Endothelial cell of umbilical vein (primary cell): ENCODE results near the gene NR2F2. TPM values are rescaled to one million over a fixed set of nuclear protein-coding genes. Genes with fewer than 3 reads are reported as not detected.
A peak's percentile ranks its signal among the peaks of the same experiment; 100 is the strongest.

ENCODE experiments used
- BruUV-seq: library from RNA; stranded (reverse); fragments of 400-500 nt; replicated peaks from 2 replicates; lab custom pipeline; 2021; lab: Mats Ljungman, UMichigan
- CTCF ChIA-PET: fragments of 300-600, 350-600 bp; sonication (Branson Sonifier 250); formaldehyde crosslinking; loops from one replicate; lab custom pipeline; 2021; ENCODE audit warnings: antibody characterized with exemption, inconsistent platforms; lab: Charles Lee
- POLR2A ChIA-PET: fragments of 300-600, 350-600 bp; sonication (Branson Sonifier 250); formaldehyde crosslinking; loops from one replicate; lab custom pipeline; 2021; ENCODE audit warnings: antibody characterized with exemption, inconsistent platforms; lab: Charles Lee
- DNase-seq: peaks from one replicate; pipeline ENCODE4 v3.0.0-alpha.2; 2011; ENCODE audit warnings: low read depth, low spot score
- FAIRE-seq: peaks from 2 replicates; lab custom pipeline; 2011; peaks lifted over from hg19 to GRCh38; lab: Jason Lieb, UNC
- H2AFZ ChIP-seq: 2 replicates; pipeline ENCODE4 v1.6.0; 2012; ENCODE audit warnings: low read depth, low read length, control low read depth, inconsistent platforms
- H3K27ac ChIP-seq: 2 replicates; pipeline ENCODE4 v1.5.1; 2011; ENCODE audit warnings: low read depth, mild to moderate bottlenecking, control low read depth, low read length, moderate library complexity; ENCODE audit not compliant: insufficient read depth
- H3K27me3 ChIP-seq, 2 experiments: 2 replicates each; pipeline versions ENCODE4 v1.6.0 to v1.6.1; 2011; ENCODE audit warnings: low read length in 2 of 2, mixed read lengths in 1 of 2; ENCODE audit not compliant: control insufficient read depth in 2 of 2, insufficient read depth in 2 of 2
- H3K36me3 ChIP-seq, 2 experiments: 2 replicates in 1 of 2; 3 replicates in 1 of 2; pipeline ENCODE4 v1.5.1; 2011; ENCODE audit warnings: low read length in 2 of 2, mild to moderate bottlenecking in 1 of 2, moderate library complexity in 1 of 2; ENCODE audit not compliant: control insufficient read depth in 2 of 2, insufficient read depth in 2 of 2; ENCODE audit errors: extremely low read depth in 1 of 2
- H3K4me1 ChIP-seq: 3 replicates; pipeline ENCODE4 v1.5.1; 2011; ENCODE audit warnings: mild to moderate bottlenecking, low read length; ENCODE audit not compliant: control insufficient read depth, insufficient read depth; ENCODE audit errors: extremely low read depth
- H3K4me2 ChIP-seq: 2 replicates; pipeline ENCODE4 v1.6.1; 2011; ENCODE audit warnings: low read length, control low read depth, mixed read lengths; ENCODE audit not compliant: insufficient read depth
- H3K4me3 ChIP-seq, 3 experiments: fragments of 200-600 bp in 1 of 3; sonication (generic), shearing (Covaris generic) in 1 of 3; replicated peaks in 1 of 3; 2 replicates each; pipeline ENCODE4 v1.5.1; 2011 to 2016; ENCODE audit warnings: control low read depth in 3 of 3, low read length in 3 of 3, mild to moderate bottlenecking in 2 of 3, inconsistent platforms in 1 of 3, low read depth in 1 of 3, moderate library complexity in 1 of 3; ENCODE audit not compliant: insufficient read depth in 1 of 3
- H3K79me2 ChIP-seq: 2 replicates; pipeline ENCODE4 v1.6.0; 2012; ENCODE audit warnings: low read length, inconsistent platforms; ENCODE audit not compliant: control insufficient read depth, insufficient read depth
- H3K9ac ChIP-seq: replicated peaks from 2 replicates; pipeline ENCODE3; 2011; ENCODE audit warnings: low read length, control low read depth; ENCODE audit not compliant: insufficient read depth; ENCODE audit errors: extremely low read depth
- H3K9me1 ChIP-seq: replicated peaks from 3 replicates; pipeline ENCODE4 v1.6.0; 2011; ENCODE audit warnings: mild to moderate bottlenecking, low read length; ENCODE audit not compliant: control insufficient read depth, insufficient read depth; ENCODE audit errors: extremely low read depth
- H3K9me3 ChIP-seq: replicated peaks from 2 replicates; pipeline ENCODE4 v1.5.1; 2012; ENCODE audit warnings: low read length, inconsistent platforms; ENCODE audit not compliant: control insufficient read depth, insufficient read depth
- H4K20me1 ChIP-seq: replicated peaks from 2 replicates; pipeline ENCODE3; 2011; ENCODE audit warnings: mild to moderate bottlenecking, low read length; ENCODE audit not compliant: control insufficient read depth, insufficient read depth; ENCODE audit errors: extremely low read depth
- CTCF ChIP-seq, 2 donors: IDR thresholded peaks; 1 replicate in 1 of 2; 2 replicates in 1 of 2; pipeline ENCODE4 v1.5.1; 2011; ENCODE audit warnings: low read length in 2 of 2, mild to moderate bottlenecking in 2 of 2, moderate library complexity in 2 of 2, control low read depth in 1 of 2, inconsistent platforms in 1 of 2, low read depth in 1 of 2; ENCODE audit not compliant: insufficient read depth in 1 of 2; ENCODE audit errors: extremely low read depth in 1 of 2
- EZH2 ChIP-seq: IDR thresholded peaks from 2 replicates; pipeline ENCODE4 v1.6.1; 2012; ENCODE audit warnings: borderline replicate concordance, low read depth, mild to moderate bottlenecking, moderate library complexity, low read length, inconsistent platforms; ENCODE audit not compliant: severe bottlenecking
- FOS ChIP-seq: IDR thresholded peaks from 2 replicates; pipeline ENCODE4 v1.6.1; 2011; ENCODE audit warnings: mild to moderate bottlenecking, low read length, moderate library complexity, borderline replicate concordance; ENCODE audit not compliant: insufficient read depth
- GATA2 ChIP-seq: IDR thresholded peaks from 2 replicates; pipeline ENCODE4 v1.7.0; 2011; ENCODE audit warnings: low read depth, mild to moderate bottlenecking, moderate library complexity, mixed read lengths, low read length; ENCODE audit not compliant: insufficient read length, insufficient read depth
- JUN ChIP-seq: IDR thresholded peaks from 2 replicates; pipeline ENCODE4 v1.6.1; 2011; ENCODE audit warnings: borderline replicate concordance, low read depth; ENCODE audit not compliant: insufficient read length, insufficient read depth
- MYC ChIP-seq: IDR thresholded peaks from one replicate; pipeline ENCODE4 v1.6.1; 2011; ENCODE audit warnings: mild to moderate bottlenecking, low read depth, low read length
- POLR2A ChIP-seq: IDR thresholded peaks from 2 replicates; pipeline ENCODE4 v1.6.1; 2012; ENCODE audit warnings: low read depth, mild to moderate bottlenecking, control low read depth, low read length
- POLR2AphosphoS5 ChIP-seq: IDR thresholded peaks from 2 replicates; pipeline ENCODE4 v1.6.1; 2012; ENCODE audit warnings: low read depth, mild to moderate bottlenecking, control low read depth, low read length, moderate library complexity; ENCODE audit not compliant: insufficient read depth
- dilution Hi-C: fragments of 300-500 bp; cut with MboI; formaldehyde crosslinking; loops from one replicate; pipeline ENCODE4 v1.15.0; 2019; ENCODE audit warnings: low sequenced_read_pairs; ENCODE audit not compliant: extremely low pct_ligation_motif_present
- intact Hi-C: fragments of 100-400 bp; cut with micrococcal nuclease; formaldehyde crosslinking; loops from one replicate; pipeline ENCODE4 v1.10.0; 2022
- polyA plus RNA-seq, 4 experiments: library from polyadenylated mRNA; depleted of rRNA in 3 of 4; stranded (reverse) in 3 of 4; unstranded in 1 of 4; fragments of >200 nt; gene quantifications; 2 replicates each; pipeline versions ENCODE4 v1.2.1 to v1.2.3, GENCODE V29; 2011 to 2012; ENCODE audit warnings: missing spikeins in 1 of 4
- total RNA-seq: library from RNA; stranded (reverse); gene quantifications from 2 replicates; pipeline ENCODE4 v1.2.3, GENCODE V29; 2021
- TF ChIP-seq, protein P1 (sequence below): IDR thresholded peaks from 2 replicates; pipeline ENCODE4 v1.6.1; 2011; ENCODE audit not compliant: insufficient read depth, insufficient read length

The NR2F2 gene
- total and polyA plus RNA-seq, 2 donors (not counting 3 experiments of a cell fraction or from before 2014, with no cell fraction given) = 105 to 182 TPM

DNA sequence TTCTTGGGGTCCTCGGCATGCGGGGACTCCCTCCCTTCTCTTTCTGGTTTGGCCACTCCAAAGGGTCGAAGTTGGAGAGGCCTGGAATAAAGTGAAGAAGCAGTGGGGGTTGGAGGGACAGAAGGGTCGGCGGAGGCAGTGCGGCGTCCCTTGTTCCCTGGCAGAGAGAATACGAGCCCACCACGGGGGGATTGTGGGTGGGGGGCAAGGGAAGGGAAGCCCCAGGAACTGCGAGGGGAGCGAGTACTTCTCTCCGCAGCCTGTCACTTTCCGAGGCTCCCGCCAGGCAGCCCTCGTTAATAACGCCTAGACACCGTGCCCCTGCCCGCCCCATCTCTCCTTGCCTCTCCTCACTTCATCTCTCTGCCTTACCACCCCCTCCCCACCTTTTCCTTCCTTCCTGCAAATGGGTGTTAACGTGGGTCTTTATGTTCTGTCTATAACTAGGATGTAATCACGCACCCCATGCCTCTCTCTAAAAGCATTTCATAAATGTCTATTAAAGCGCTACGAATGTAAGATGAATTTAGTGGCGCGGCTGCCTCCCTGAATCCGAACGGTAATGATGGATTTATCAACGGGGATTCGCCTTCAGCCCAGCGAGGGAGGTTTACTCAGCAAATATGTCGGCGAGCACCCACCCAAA is 13.7 kb downstream of the NR2F2 start:
- DNase-seq = peak; percentile 52
- POLR2A ChIA-PET = interaction anchor here (0.6 to 3.8 kb wide), 3 partner anchors 9 to 1084 kb away, joined by 4 to 15 read pairs (median 6); no protein-coding TSS in a partner anchor

DNA sequence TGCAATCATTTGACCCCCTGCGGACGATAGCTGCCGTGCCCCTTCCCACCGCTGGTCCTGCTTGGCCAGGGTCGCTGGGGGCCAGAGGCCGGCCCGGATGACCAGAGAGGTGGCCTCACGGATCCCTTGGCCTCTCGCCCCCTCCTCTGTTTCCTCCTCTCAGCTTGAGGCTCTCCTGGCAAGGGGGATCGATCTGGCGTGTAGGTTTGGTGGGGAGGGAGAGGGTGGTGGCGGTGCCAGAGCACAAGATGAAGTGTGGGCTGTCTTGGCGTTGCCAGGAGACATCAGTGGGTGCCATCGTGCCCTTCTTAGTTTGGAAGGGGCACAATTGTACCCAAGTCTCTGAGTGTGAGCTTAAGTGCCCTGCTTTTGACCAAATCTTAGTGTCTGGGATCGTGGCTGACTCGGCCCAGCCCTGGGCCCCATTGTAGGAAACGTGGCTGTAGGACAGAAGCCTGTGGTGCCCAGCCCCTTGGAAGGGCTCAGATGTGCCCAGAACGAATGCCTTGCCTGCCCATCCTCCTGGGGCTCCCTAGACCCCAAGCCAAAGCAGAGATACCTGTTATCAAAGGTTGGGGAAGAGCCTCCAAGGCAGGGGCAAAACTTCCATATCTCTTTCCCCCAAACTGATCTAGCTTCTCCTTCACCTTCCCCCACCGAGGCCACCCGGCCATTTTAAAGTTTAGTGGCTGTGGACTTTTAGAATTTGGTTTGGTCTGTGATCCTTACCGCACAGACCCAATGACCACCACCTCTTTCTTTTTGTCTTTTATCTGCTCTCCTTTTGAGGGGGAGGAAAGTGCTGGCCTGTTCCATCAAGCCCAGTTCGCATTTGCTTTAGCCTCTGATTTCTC is 14.4 kb downstream of the NR2F2 start:
- Histone ChIP-seq H3K9ac (peak overlapping the region; percentile 83), H3K79me2 (peaks cover 100% of the 10 kb centered on the region), H2AFZ (no peak overlapping the region), H3K27ac (peak overlapping the region; percentile 87), H3K4me1 (peaks cover 74% of the 10 kb centered on the region), H3K9me1 (no peaks in the 10 kb centered on the region), H3K4me3 (peak overlapping the region; percentile 16 to 99 (median 74)), H3K4me2 (peak overlapping the region; percentile 94), H3K27me3 (no peaks in the 10 kb centered on the region), H3K9me3 (no peaks in the 10 kb centered on the region), H3K36me3 (peaks cover 7 to 9% of the 10 kb centered on the region in 2 experiments), H4K20me1 (no peaks in the 10 kb centered on the region)
- DNase-seq = peak; percentile 63
- POLR2A ChIA-PET = interaction anchor here (0.6 to 3.8 kb wide), 5 partner anchors 9 to 1085 kb away, joined by 3 to 15 read pairs (median 4); no protein-coding TSS in a partner anchor
- no TSS peak for BruUV-seq
- TF ChIP-seq POLR2AphosphoS5 (peak; percentile 37), EZH2 (no peak), POLR2A (peak; percentile 58), MYC (no peak), GATA2 (no peak), JUN (no peak), CTCF (IDR thresholded peaks at IDR 0.05; ENCODE audit: extremely low read depth in 1 of 2, insufficient read depth in 1 of 2, low read depth in 1 of 2, low read length in 2 of 2) (no peak), FOS (no peak)
- TF ChIP-seq, protein P1, sequence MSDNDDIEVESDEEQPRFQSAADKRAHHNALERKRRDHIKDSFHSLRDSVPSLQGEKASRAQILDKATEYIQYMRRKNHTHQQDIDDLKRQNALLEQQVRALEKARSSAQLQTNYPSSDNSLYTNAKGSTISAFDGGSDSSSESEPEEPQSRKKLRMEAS = no peak
- FAIRE-seq = no peak
- intact Hi-C loops (loop anchor here (1.0 to 5.0 kb wide), 11 partner anchors 661 to 1933 kb away; no protein-coding TSS in a partner anchor), dilution Hi-C loops (loop anchor here (25.0 kb wide), 1 partner anchor 1033 kb away; no protein-coding TSS in a partner anchor)
- CTCF ChIA-PET = interaction anchor here (1.0 to 3.6 kb wide), 6 partner anchors 9 to 1320 kb away, joined by 3 to 21 read pairs (median 6); no protein-coding TSS in a partner anchor

More for the DNA sequence above, 13.7 kb downstream of the NR2F2 start:
- dilution Hi-C loops (loop anchor here (25.0 kb wide), 1 partner anchor 1032 kb away; no protein-coding TSS in a partner anchor), intact Hi-C loops (loop anchor here (2.0 to 5.0 kb wide), 3 partner anchors 1017 to 1932 kb away; no protein-coding TSS in a partner anchor)
- CTCF ChIA-PET = interaction anchor here (1.0 to 4.2 kb wide), 4 partner anchors 16 to 1082 kb away, joined by 3 to 37 read pairs (median 12); partner anchors contain the start of gene NR2F2
- no peaks in the 10 kb centered on the region for H3K9me1 ChIP-seq
- no peaks in the 10 kb centered on the region for H3K27me3 ChIP-seq
- TF ChIP-seq POLR2A (peak; percentile 42), EZH2 (no peak)
- H3K4me3 ChIP-seq = peak overlapping the region; percentile 7 to 99 (median 74)
- H3K9ac ChIP-seq = peak overlapping the region; percentile 83
- no peaks in the 10 kb centered on the region for H4K20me1 ChIP-seq
- no TSS peak for BruUV-seq
- H3K4me1 ChIP-seq = peaks cover 67% of the 10 kb centered on the region
- H3K4me2 ChIP-seq = peak overlapping the region; percentile 94
- peaks cover 100% of the 10 kb centered on the region for H3K79me2 ChIP-seq
- peaks cover 9 to 13% of the 10 kb centered on the region in 2 experiments for H3K36me3 ChIP-seq
- H2AFZ ChIP-seq = no peak overlapping the region
- H3K27ac ChIP-seq = peak overlapping the region; percentile 87
- FAIRE-seq = no peak
- no peaks in the 10 kb centered on the region for H3K9me3 ChIP-seq
